Measurements from ENCODE around the gene GAPVD1. TPM values are rescaled to one million over a fixed set of nuclear protein-coding genes. Genes with fewer than 3 reads are reported as not detected.
"Not testable (repeated sequence)": the region's sequence is repeated elsewhere in the genome, so short reads cannot be mapped to it uniquely, and the experiment has no call there.

The GAPVD1 gene
- total RNA-seq, 2 experiments from 2014 or later: 41.6 to 47.7 TPM

DNA sequence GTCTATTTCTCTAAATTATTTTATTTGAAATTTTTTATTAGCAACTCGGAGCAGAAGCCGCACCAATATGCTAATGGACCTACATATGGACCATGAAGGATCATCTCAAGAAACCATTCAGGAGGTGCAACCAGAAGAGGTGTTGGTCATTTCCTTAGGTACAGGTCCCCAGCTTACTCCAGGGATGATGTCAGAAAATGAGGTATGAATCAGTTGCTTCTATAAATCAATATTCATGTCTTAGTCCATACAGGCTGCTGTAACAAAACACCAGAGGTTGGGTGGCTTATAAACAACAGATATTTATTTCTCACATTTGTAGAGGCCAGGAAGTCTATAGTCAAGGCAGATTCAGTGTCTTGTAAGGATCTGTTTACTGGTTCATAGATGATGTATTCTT is 50.8 kb downstream of the GAPVD1 start:
- H3K36me3 Mint-ChIP-seq (ENCODE audit: low read depth): peaks cover 46% of the 10 kb centered on the region
- DNase-seq: no peak
- POLR2A ChIA-PET: no interaction called here
- CTCF ChIA-PET: interaction anchor here (1.1 kb wide), 1 partner anchor 44 kb away, joined by 3 read pairs; no protein-coding TSS in a partner anchor
- no peaks in the 10 kb centered on the region for H3K27me3 Mint-ChIP-seq
- H3K27ac Mint-ChIP-seq: no peak overlapping the region
- peak; percentile 12 for ATAC-seq
- H3K4me1 Mint-ChIP-seq: no peaks in the 10 kb centered on the region
- H3K4me3 Mint-ChIP-seq: no peak overlapping the region
- no peaks in the 10 kb centered on the region for H3K9me3 Mint-ChIP-seq (ENCODE audit: low read depth)
- intact Hi-C loops (cut with DNase I, micrococcal nuclease): no loop called here

DNA sequence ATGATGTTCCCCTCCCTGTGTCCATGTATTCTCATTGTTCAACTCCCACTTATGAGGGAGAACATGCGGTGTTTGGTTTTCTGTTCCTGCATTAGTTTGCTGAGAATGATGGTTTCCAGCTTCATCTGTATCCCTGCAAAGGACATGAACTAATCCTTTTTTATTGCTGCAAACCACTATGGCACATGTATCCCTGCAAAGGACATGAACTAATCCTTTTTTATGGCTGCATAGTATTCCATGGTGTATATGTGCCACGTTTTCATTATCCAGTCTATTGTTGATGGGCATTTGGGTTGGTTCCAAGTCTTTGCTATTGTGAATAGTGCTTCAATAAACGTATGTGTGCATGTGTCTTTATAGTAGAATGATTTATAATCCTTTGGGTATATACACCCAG is 54.7 kb downstream of the GAPVD1 start:
- H3K4me3 Mint-ChIP-seq; intact Hi-C loops (cut with DNase I, micrococcal nuclease); H3K4me1 Mint-ChIP-seq; POLR2A ChIA-PET; ATAC-seq; H3K27me3 Mint-ChIP-seq; H3K9me3 Mint-ChIP-seq (ENCODE audit: low read depth); DNase-seq; H3K27ac Mint-ChIP-seq: not testable (repeated sequence)
- peaks cover 52% of the 10 kb centered on the region for H3K36me3 Mint-ChIP-seq (ENCODE audit: low read depth)
- CTCF ChIA-PET: interaction anchor here (1.6 kb wide), 1 partner anchor 61 kb away, joined by 4 read pairs; no protein-coding TSS in a partner anchor

DNA sequence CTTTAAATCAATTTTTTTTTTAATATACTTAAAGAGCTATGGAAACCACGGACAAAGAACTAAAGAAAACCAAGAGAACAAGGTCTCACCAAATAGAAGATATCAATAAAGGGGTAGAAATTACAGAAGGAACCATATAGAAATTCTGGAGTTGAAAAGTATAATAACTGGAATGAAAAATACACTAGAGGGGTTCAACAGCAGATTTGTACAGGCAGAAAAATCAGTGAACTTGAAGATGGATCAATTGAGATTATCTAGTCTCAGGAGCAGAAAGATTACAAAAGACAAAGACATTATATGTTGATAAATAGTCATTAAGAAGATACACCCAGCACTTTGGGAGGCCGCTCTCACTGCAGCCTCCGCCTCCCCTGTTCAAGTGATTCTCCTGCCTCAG is 56.1 kb downstream of the GAPVD1 start:
- ChIA-PET POLR2A (no interaction called here), CTCF (interaction anchor here (0.6 kb wide), 1 partner anchor 36 kb away, joined by 3 read pairs; no protein-coding TSS in a partner anchor)
- Mint-ChIP-seq H3K27ac (no peak overlapping the region), H3K36me3 (ENCODE audit: low read depth) (peaks cover 50% of the 10 kb centered on the region), H3K4me1 (no peaks in the 10 kb centered on the region), H3K4me3 (no peak overlapping the region), H3K27me3 (no peaks in the 10 kb centered on the region), H3K9me3 (ENCODE audit: low read depth) (peaks cover 2% of the 10 kb centered on the region)
- DNase-seq (no peak), ATAC-seq (no peak)
- intact Hi-C loops (cut with DNase I, micrococcal nuclease): no loop called here

DNA sequence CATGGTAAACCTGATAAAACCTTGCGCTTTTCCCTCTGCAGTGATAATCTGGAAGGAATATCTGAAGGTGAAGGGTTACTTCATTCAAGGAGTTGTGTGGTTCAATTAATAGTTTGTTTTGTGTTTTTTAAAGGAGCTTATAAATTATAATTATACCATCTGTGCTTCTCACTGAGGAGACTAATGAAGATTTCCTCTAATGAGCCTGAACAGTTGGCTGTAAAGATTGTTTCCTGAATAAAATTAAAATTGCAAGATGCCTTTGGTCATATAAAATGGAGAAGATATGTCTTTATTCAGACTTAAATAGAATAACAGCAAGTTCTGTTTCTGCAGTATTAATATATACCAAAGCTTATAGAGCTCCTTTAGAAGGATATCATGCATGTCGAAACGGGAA is 59.9 kb downstream of the GAPVD1 start:
- DNase-seq (no peak), ATAC-seq (no peak)
- ChIA-PET POLR2A (no interaction called here), CTCF (no interaction called here)
- peaks cover 2% of the 10 kb centered on the region for H3K9me3 Mint-ChIP-seq (ENCODE audit: low read depth)
- no peak overlapping the region for H3K27ac Mint-ChIP-seq
- no peaks in the 10 kb centered on the region for H3K4me1 Mint-ChIP-seq
- intact Hi-C loops (cut with DNase I, micrococcal nuclease): no loop called here
- H3K27me3 Mint-ChIP-seq: no peaks in the 10 kb centered on the region
- peaks cover 41% of the 10 kb centered on the region for H3K36me3 Mint-ChIP-seq (ENCODE audit: low read depth)
- no peak overlapping the region for H3K4me3 Mint-ChIP-seq

DNA sequence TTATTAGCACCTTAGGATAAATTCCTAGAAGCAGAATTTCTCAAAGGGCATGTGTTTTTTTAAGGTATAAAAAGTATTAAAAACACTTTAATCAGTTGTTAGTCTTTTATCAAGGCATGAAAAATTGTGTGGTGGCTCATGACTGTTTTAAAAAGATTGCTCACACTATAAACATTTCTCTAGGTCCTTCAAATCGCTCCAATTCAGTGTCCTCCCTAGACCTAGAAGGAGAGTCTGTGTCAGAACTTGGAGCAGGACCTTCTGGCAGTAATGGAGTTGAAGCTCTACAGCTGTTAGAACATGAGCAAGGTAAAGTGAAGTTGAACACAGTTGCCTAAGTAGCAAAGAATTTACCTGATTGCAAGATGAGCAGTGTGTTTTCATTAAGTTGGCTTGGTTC is 62.0 kb downstream of the GAPVD1 start:
- CTCF ChIA-PET: interaction anchor here (1.1 kb wide), 1 partner anchor 8 kb away, joined by 3 read pairs; no protein-coding TSS in a partner anchor
- intact Hi-C loops (cut with DNase I, micrococcal nuclease): no loop called here
- Mint-ChIP-seq H3K36me3 (ENCODE audit: low read depth) (peaks cover 33% of the 10 kb centered on the region), H3K4me3 (no peak overlapping the region), H3K4me1 (no peaks in the 10 kb centered on the region), H3K9me3 (ENCODE audit: low read depth) (no peaks in the 10 kb centered on the region), H3K27me3 (no peaks in the 10 kb centered on the region), H3K27ac (no peak overlapping the region)
- POLR2A ChIA-PET: no interaction called here
- ATAC-seq (no peak), DNase-seq (no peak)

DNA sequence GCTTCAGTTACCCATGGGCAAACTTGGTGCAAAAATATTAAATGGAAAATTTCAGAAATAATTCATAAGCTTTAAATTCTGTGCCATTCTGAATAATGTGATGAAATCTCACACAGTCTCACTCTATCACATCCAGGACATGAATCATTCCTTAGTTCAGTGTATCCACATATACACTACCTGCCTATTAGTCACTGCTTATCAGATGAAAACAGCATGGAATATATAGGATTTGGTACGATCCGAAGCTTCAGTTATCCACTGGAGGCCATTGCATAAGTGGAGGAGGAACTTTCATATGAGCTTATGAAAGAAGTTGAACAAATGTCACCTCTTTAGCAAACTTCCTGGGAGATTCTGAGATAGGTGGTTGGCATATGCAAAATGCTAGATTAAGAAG is 64.2 kb downstream of the GAPVD1 start:
- ATAC-seq: no peak
- no peaks in the 10 kb centered on the region for H3K9me3 Mint-ChIP-seq (ENCODE audit: low read depth)
- CTCF ChIA-PET: interaction anchor here (0.9 to 1.0 kb wide), 2 partner anchors 9 to 10 kb away, joined by 3 to 5 read pairs; no protein-coding TSS in a partner anchor
- no peak overlapping the region for H3K27ac Mint-ChIP-seq
- no peak overlapping the region for H3K4me3 Mint-ChIP-seq
- DNase-seq: no peak
- H3K27me3 Mint-ChIP-seq: no peaks in the 10 kb centered on the region
- POLR2A ChIA-PET: no interaction called here
- H3K36me3 Mint-ChIP-seq (ENCODE audit: low read depth): peaks cover 41% of the 10 kb centered on the region
- intact Hi-C loops (cut with DNase I, micrococcal nuclease): no loop called here
- H3K4me1 Mint-ChIP-seq: peaks cover 4% of the 10 kb centered on the region

DNA sequence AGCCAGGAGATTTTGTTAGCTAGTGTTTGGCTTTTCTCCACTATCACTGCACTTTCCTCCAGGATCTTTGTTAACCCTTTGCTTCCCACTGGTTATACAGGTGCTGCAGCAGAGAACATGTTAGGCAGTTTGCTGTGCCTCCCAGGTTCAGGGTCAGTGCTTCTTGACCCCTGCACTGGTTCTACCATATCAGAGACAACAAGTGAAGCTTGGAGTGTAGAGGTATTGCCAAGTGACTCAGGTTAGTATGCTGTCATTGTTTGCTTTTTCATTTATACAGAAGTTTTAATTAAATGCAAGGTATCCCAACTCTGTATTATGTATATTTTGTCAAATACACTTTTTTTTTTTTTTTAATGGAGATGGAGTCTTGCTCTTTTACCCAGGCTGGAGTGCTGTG is 68.4 kb downstream of the GAPVD1 start:
- Mint-ChIP-seq H3K9me3 (ENCODE audit: low read depth) (no peaks in the 10 kb centered on the region), H3K27me3 (no peaks in the 10 kb centered on the region), H3K4me1 (peaks cover 16% of the 10 kb centered on the region), H3K27ac (no peak overlapping the region), H3K4me3 (no peak overlapping the region), H3K36me3 (ENCODE audit: low read depth) (peaks cover 52% of the 10 kb centered on the region)
- CTCF ChIA-PET: interaction anchor here (0.8 kb wide), 1 partner anchor 10 kb away, joined by 3 read pairs; no protein-coding TSS in a partner anchor
- POLR2A ChIA-PET: interaction anchor here (0.7 kb wide), 1 partner anchor 11 kb away, joined by 4 read pairs; no protein-coding TSS in a partner anchor
- no peak for ATAC-seq
- intact Hi-C loops (cut with DNase I, micrococcal nuclease): loop anchor here in 1 of 2 experiments (5.0 kb wide), 1 partner anchor 192 kb away; no protein-coding TSS in a partner anchor
- DNase-seq: no peak

DNA sequence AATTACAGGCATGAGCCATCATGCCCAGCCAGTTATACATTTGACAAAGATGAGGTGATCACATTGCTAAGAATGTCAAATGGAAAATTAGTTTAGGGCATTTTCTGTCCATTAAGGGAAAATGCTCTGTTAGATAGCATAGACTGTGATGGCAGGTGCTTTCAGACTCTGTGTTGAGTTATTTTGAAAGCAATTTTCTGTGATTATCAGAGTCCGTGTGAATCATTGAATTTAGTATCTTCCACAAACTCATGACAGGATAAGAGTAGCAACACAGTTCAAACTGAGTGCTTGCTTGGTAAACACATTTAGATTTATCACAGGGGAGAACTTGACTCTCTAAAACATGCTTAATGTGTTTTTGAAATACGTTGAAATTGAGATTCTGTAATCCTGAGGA is 69.0 kb downstream of the GAPVD1 start:
- ChIA-PET CTCF (no interaction called here), POLR2A (no interaction called here)
- no peak overlapping the region for H3K27ac Mint-ChIP-seq
- H3K4me3 Mint-ChIP-seq: no peak overlapping the region
- ATAC-seq: peak; percentile 25
- intact Hi-C loops (cut with DNase I, micrococcal nuclease): loop anchor here in 1 of 2 experiments (5.0 kb wide), 1 partner anchor 192 kb away; no protein-coding TSS in a partner anchor
- H3K9me3 Mint-ChIP-seq (ENCODE audit: low read depth): no peaks in the 10 kb centered on the region
- peaks cover 51% of the 10 kb centered on the region for H3K36me3 Mint-ChIP-seq (ENCODE audit: low read depth)
- DNase-seq: no peak
- H3K27me3 Mint-ChIP-seq: no peaks in the 10 kb centered on the region
- H3K4me1 Mint-ChIP-seq: peaks cover 16% of the 10 kb centered on the region

DNA sequence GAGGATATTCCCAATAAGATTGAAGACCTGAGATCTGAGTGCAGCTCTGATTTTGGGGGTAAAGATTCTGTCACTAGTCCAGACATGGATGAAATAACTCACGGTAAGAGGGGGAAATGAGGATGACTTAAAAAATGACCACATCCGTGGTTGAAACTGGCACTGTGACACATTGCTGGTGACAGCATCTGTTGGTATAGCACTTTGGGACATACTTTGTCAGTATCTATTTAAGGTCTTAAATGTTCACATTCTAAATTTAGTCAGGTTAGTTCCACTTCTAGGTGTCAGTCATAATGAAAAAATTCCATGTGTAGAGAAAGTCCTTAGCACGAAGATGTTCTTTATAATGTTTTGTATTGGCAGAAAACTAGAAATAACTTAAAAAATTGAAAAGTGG is 70.9 kb downstream of the GAPVD1 start:
- Mint-ChIP-seq H3K36me3 (ENCODE audit: low read depth) (peaks cover 44% of the 10 kb centered on the region), H3K9me3 (ENCODE audit: low read depth) (no peaks in the 10 kb centered on the region), H3K27me3 (no peaks in the 10 kb centered on the region), H3K4me3 (no peak overlapping the region), H3K4me1 (peaks cover 16% of the 10 kb centered on the region), H3K27ac (peak overlapping the region; percentile 51)
- POLR2A ChIA-PET: no interaction called here
- intact Hi-C loops (cut with DNase I, micrococcal nuclease): loop anchor here (1.0 to 5.0 kb wide), 5 partner anchors 71 to 470 kb away; partner anchors contain the start of genes ARPC5L (in 1 of the 2), GAPVD1 (in 1 of the 2) and HSPA5 (in 1 of the 2)
- DNase-seq (peak; percentile 68), ATAC-seq (peak; percentile 95)
- CTCF ChIA-PET: interaction anchor here (0.7 to 1.1 kb wide), 3 partner anchors 9 to 795 kb away, joined by 3 to 4 read pairs (median 4); no protein-coding TSS in a partner anchor

DNA sequence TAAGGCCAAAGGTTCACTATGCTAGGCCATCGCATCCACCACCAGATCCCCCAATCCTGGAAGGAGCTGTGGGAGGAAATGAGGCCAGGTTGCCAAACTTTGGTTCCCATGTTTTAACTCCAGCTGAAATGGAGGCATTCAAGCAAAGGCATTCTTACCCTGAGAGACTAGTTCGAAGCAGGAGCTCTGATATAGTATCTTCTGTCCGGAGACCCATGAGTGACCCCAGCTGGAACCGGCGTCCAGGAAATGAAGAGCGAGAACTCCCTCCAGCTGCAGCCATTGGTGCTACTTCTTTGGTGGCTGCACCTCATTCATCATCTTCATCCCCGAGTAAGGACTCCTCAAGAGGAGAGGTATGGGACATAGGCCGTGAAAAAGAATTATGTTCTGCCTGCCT is 75.6 kb downstream of the GAPVD1 start:
- no peak overlapping the region for H3K27ac Mint-ChIP-seq
- ATAC-seq (no peak), DNase-seq (no peak)
- CTCF ChIA-PET: interaction anchor here (0.9 kb wide), 1 partner anchor 18 kb away, joined by 3 read pairs; no protein-coding TSS in a partner anchor
- no peaks in the 10 kb centered on the region for H3K9me3 Mint-ChIP-seq (ENCODE audit: low read depth)
- intact Hi-C loops (cut with DNase I, micrococcal nuclease): no loop called here
- peaks cover 32% of the 10 kb centered on the region for H3K36me3 Mint-ChIP-seq (ENCODE audit: low read depth)
- POLR2A ChIA-PET: no interaction called here
- no peaks in the 10 kb centered on the region for H3K27me3 Mint-ChIP-seq
- H3K4me1 Mint-ChIP-seq: peaks cover 5% of the 10 kb centered on the region
- H3K4me3 Mint-ChIP-seq: no peak overlapping the region

DNA sequence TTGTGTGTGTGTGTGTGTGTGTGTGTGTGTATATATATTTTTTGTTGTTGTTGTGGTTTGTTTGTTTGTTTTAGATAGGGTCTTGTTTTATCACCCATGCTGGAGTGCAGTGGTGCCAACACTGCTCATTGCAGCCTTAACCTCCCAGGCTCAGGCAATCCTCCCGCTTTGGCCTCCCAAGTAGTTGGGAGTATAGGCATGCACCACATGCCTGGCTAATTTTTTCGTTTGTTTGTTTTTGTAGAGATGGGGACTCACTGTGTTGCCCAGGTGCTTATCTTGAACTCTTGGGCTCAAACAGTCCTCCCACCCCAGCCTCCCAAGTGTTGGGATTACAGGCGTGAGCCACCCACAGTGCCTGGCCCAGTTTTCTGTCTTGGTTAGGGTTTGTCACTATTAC is 77.3 kb downstream of the GAPVD1 start:
- no peaks in the 10 kb centered on the region for H3K9me3 Mint-ChIP-seq (ENCODE audit: low read depth)
- peaks cover 24% of the 10 kb centered on the region for H3K36me3 Mint-ChIP-seq (ENCODE audit: low read depth)
- no peaks in the 10 kb centered on the region for H3K27me3 Mint-ChIP-seq
- DNase-seq: no peak
- no peaks in the 10 kb centered on the region for H3K4me1 Mint-ChIP-seq
- POLR2A ChIA-PET: no interaction called here
- H3K27ac Mint-ChIP-seq: no peak overlapping the region
- no peak overlapping the region for H3K4me3 Mint-ChIP-seq
- ATAC-seq: no peak
- intact Hi-C loops (cut with DNase I, micrococcal nuclease): no loop called here
- CTCF ChIA-PET: no interaction called here

DNA sequence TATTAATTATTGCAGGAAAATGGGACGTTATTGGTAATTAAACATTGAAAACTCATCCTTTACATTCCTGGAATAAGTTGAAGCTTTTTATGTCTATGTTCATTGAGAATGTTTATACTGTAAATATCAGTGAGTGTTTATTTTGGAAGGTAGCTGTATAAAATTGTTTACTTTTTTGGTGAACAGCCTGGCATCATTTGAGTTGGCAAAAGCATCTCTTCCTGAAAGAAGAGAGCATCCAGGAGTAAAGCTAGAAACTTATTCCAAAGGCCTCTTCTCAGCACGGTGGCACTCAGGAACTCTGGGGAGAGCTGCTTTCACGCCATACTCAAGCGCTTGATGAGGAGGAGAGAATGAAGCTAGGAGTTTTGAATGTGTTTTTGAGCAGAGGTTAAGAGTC is 79.9 kb downstream of the GAPVD1 start:
- ChIA-PET POLR2A (interaction anchor here (0.5 kb wide), 1 partner anchor 12 kb away, joined by 4 read pairs; no protein-coding TSS in a partner anchor), CTCF (interaction anchor here (0.7 to 1.4 kb wide), 3 partner anchors 18 to 309 kb away, joined by 3 to 5 read pairs (median 3); no protein-coding TSS in a partner anchor)
- DNase-seq (no peak), ATAC-seq (no peak)
- Mint-ChIP-seq H3K27ac (no peak overlapping the region), H3K4me1 (no peaks in the 10 kb centered on the region), H3K27me3 (no peaks in the 10 kb centered on the region), H3K4me3 (no peak overlapping the region), H3K9me3 (ENCODE audit: low read depth) (no peaks in the 10 kb centered on the region), H3K36me3 (ENCODE audit: low read depth) (peaks cover 22% of the 10 kb centered on the region)
- intact Hi-C loops (cut with DNase I, micrococcal nuclease): no loop called here

Data from activated CD4-positive, alpha-beta T cell treated with anti-CD3 and anti-CD28 coated beads for 36 hours (primary cell).